ENCODE data around the gene PRSS38. TPM values are rescaled to one million over a fixed set of nuclear protein-coding genes. Genes with fewer than 3 reads are reported as not detected.
"Not testable (repeated sequence)": the region's sequence is repeated elsewhere in the genome, so short reads cannot be mapped to it uniquely, and the experiment has no call there.

Gene PRSS38
- total RNA-seq, 1 donor from 2014 or later: not detected

DNA sequence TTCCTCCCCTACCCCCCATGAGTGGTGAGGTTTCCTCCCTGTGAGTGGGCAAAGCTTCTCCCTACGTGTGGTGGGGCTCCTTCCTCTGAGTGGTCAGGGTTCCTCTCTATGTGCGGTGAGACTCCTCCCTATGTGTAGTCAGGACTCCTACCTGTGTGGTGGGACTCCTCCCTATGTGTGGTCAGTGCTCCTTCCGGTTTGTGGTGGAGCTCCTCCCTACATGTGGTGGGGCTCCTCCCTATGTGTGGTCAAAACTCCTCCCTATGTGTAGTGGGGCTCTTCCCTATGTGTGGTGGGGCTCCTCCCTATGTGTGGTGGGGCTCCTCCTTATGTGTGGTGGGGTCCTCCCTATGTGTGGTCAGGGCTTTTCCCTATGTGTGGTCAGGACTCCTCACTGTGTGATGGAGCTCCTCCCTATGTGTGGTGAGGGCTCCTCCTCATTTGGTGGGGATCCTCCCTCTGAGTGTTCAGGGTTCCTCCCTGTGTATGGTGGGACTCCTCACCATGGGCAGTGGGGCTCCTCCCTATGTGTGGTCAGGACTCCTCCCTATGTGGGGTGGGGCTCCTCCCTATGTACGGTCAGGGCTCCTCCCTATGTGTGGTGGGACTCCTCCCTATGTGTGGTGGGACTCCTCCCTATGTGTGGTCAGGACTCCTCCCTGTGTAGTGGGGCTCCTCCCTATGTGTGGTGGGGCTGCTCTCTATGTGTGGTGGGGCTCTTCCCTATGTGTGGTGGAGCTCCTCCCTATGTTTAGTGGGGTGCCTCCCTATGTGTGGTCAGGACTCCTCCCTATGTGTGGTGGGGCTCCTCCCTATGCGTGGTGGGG is 29.1 kb downstream of the PRSS38 start:
- DNase-seq (ENCODE audit: low read depth, low spot score): no peak

- DNase-seq (ENCODE audit: low read depth, low spot score): no peak
Observed at GRCh38 chr1:227845147-227845458, 29.6 kb downstream of the PRSS38 start.

GRCh38 chr1:227845519-227845918 is 30.0 kb downstream of the PRSS38 start:
- DNase-seq (ENCODE audit: low read depth, low spot score): no peak

DNA sequence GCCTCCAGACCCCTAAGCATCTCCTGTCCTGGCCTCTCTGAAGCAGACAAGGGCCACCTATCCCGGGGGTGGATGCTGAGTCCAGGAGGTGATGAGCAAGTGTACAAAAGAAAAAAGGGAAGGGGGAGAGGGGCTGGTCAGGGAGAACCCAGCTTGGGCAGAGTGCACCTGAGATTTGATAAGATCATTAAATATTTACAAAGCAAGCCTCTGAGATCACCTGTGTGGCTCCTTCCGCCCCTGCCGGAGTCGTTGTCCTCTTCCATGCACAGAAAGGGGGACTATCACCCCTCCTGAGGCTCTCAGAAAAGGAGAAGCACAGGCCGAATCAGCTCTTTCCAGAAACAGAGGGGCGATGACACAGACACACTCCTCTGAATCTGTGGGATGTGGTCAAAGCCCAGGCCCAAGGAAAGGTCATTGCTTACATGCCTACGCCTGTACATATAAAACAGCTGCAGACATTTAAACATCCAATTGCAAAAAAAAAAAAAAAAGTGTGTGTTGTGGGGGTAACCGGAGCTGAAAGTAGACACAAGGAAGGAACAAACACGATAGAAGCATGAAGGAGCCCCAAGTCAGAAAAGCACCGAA is 30.9 kb downstream of the PRSS38 start:
- no peak for DNase-seq (ENCODE audit: low read depth, low spot score)

DNA sequence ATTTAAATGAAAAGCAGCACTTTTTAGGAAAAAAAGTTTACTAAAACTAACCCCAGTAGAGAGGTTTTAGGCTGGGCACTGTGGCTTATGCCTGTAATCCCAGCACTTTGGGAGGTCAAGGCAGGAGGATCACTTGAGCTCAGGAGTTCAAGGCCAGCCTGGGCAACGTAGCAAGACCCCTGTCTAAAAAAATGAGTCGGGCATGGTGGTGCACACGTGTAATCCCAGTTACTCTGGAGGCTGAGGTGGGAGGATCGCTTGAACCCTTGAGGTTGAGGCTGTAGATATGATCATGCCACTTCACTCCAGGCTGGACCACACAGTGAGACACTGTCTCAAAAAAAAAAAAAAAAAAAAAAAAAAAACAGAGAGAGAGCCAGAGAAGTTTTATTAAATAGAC is 31.6 kb downstream of the PRSS38 start:
- DNase-seq (ENCODE audit: low read depth, low spot score): not testable (repeated sequence)

DNA sequence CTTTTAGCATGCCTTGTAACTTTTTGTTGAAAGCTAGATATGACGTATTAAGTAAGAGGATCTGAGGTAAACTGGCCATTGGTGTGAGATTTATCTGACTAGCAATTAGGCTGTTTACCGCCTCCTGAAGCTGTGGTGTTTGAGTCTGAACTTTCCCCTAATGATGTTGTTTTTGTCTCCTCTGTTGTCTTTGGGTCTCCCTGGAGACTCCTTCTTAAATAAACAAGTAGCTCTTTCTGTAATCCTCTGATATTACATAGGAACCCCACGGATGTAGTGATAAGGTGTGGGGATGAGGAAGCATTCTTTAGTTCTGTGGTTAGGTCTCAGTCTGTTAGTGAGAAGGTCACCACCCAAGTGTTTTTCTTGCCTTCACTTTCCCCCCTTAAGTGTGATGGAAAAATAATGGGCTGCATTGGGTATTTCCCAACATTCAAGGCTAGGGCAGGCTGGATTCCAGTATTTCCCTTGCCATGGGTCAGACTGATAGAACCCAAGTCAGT is 33.0 kb downstream of the PRSS38 start:
- DNase-seq (ENCODE audit: low read depth, low spot score): no peak

DNA sequence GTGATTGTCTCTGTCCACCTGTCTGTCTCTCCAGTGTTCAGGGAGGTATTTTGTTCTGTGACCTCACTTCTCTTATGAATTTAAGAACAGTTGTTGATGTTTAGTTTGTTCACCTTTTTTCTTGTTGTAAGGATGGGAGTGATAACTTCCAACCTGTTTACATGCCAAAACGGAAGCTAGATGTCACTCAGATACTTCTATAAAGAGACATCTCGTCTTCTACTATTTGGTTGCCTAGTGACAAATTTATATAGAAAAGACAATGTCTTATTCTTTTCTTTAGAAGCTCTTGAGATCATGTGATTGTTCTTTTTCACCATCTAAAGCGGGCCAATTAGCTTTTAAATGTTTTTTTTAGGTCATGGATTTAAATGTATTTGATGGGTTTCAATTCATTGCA is 33.8 kb downstream of the PRSS38 start:
- DNase-seq (ENCODE audit: low read depth, low spot score): no peak

- DNase-seq (ENCODE audit: low read depth, low spot score): no peak
Observed at GRCh38 chr1:227854189-227854588, 38.7 kb downstream of the PRSS38 start.

DNA sequence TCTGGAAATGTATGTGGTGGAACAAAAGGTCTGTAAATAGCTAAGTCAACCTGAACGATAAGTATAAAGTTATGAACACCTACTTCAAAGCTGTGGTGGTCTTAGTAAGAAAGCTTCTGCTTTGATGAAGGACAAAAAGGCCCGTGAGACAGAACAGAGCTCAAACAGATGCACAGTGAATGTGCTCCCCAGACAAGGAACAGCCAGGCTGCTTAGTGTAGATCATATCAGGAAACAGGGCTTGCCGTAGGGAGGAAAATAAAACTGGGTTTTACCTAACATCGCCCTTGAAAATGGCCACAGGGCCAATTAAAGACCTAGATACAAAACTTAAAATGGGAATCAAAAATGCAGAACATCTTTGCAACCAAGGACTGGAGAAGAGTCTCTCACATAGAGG is 40.2 kb downstream of the PRSS38 start:
- no peak for DNase-seq (ENCODE audit: low read depth, low spot score)

DNA sequence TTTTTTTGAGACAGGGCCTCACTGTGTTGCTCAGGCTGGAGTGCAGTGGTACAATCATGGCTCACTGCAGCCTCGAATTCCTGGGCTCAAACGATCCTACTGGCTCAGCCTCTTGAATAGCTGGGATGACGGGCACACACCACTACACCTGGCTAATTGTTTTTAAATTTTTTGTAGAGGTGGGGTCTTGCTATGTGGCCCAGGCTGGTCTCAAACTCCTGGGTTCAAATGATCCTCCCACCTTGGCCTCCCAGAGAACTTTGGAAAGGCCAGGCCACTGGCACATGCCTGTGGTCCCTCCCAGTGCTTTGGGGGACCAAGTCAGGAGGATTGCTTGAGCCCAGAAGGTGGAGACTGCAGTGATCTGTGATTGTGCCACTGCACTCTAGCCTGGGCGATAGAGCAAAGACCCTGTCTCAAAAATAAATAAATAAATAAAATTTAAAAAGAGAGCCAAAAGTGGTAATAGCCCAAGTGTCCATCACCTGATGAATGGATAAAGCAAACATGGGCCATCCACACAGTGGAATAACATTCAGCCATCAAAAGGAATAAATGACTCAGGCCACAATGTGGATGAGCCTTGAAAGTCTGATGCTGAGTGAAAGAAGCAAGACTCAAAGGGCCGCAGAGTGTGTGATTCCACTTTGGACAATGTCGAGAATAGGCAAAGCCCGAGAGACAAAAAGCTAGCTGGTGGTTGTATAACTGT is 40.8 kb downstream of the PRSS38 start:
- DNase-seq (ENCODE audit: low read depth, low spot score): no peak

GRCh38 chr1:227864882-227865281 is 49.4 kb downstream of the PRSS38 start:
- DNase-seq (ENCODE audit: low read depth, low spot score): no peak

GRCh38 chr1:227869279-227869842 is 53.9 kb downstream of the PRSS38 start:
- no peak for DNase-seq (ENCODE audit: low read depth, low spot score)

DNA sequence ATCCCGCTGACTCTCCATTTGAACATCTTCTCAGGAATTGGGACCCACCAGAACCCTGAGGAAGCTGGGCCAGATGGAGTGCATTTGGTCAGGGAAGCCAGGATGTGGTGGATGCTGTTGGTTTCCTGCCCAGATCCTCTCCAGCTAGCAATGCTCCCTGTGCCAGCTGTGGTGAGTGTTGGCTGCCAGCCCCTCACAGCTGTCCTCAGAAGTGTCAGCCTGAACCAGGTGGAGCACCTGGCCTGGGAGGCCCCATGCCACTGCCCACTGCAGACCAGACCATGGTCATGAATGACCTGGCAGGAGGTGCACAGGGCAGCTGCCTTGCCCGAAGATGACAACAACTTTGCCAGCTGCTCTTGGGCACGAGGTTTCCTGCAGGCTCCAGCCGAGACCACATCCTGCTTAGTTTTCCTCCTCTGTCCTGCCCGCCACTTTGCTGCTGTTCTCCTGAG is 54.4 kb downstream of the PRSS38 start:
- DNase-seq (ENCODE audit: low read depth, low spot score): no peak

DNA sequence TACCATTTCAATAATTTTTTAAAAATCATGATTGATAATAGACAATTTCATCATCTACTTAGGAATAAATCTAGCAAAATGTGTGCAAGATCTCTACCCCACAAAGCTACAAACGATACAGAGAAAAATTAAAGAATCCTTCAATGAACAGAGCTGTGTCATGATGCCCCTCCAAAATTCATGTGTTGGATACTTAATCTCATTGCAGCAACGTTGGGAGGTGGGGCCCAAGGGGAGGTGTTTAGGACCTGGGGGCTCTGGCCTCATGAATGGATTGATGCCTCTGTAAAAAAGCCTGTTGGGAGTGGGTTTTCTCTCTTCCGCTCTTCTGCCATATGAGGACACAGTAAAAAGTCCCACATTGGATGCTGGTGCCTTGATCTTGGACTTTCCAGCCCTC is 54.9 kb downstream of the PRSS38 start:
- no peak for DNase-seq (ENCODE audit: low read depth, low spot score)

DNA sequence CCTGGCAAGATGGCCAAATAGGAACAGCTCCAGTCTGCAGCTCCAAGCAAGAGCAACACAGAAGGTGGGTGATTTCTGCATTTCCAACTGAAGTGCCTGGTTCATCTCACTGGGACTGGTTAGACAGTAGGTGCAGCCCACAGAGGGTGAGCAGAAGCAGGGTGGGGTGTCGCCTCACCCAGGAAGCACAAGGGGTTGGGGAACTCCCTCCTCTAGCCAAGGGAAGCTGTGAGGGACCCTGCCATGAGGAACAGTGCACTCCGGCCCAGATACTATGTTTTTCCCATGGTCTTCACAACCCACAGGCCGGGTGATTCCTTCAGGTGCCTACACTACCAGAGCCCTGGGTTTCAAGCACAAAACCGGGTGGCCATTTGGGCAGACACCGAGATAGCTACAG is 56.4 kb downstream of the PRSS38 start:
- not testable (repeated sequence) for DNase-seq (ENCODE audit: low read depth, low spot score)

- not testable (repeated sequence) for DNase-seq (ENCODE audit: low read depth, low spot score)
Observed at GRCh38 chr1:227877810-227878209, 62.3 kb downstream of the PRSS38 start.

GRCh38 chr1:227880342-227880924 is 65.0 kb downstream of the PRSS38 start:
- DNase-seq (ENCODE audit: low read depth, low spot score): no peak

GRCh38 chr1:227883073-227883520 is 67.6 kb downstream of the PRSS38 start:
- no peak for DNase-seq (ENCODE audit: low read depth, low spot score)

- no peak for DNase-seq (ENCODE audit: low read depth, low spot score)
Observed at GRCh38 chr1:227883641-227884301, 68.3 kb downstream of the PRSS38 start.

DNA sequence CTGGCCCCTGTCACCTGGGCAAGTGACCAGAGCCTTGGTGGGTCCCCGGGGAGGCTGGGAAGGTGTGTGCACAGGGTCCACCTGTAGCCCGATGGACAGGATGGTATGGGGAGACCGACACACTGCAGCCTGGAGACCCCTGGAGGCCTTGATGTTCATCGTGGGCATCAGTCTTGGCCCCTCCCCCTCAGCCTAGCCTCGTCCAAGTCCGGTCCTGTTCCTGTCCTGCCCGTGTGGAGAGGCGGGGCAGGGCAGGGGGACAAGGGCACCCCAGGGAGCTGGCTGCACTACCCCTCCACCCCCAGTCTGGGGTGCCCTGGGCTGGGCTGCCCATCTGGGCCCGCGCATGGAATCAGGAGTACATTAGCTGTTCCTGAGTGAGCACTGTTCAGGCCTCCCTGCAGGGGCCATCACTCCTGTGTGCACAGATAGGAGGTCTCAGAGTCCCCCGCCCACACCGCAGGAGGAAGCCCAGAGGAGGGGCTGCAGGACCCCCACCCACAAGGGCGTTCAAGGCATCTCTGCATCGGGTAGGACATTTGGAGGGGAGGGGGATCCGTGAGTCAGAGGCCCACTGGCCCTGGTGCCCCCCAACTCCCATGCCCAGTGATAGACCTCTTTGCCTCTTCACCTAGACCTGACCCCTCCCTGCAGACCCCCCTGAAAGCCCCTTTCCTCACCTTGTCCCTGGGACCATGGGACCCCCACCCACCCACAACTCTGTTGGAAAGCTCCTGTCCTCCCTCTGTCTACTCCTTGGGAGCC is 69.1 kb downstream of the PRSS38 start:
- DNase-seq (ENCODE audit: low read depth, low spot score): no peak

Measured in pulmonary artery endothelial cell (primary cell).